Activated CD4-positive, alpha-beta T cell treated with anti-CD3 and anti-CD28 coated beads, Interleukin-2, amount 50 U/mL, for 24 hours (primary cell): ENCODE data around the gene AOAH.
A peak's percentile ranks its signal among the peaks of the same experiment; 100 is the strongest.

Source experiments
- DNase-seq, 2 donors: peaks; one replicate each; pipeline ENCODE4 v3.0.0-alpha.2; 2020; ENCODE audit warnings: low read depth in 1 of 2, low spot score in 1 of 2

Gene AOAH

DNA sequence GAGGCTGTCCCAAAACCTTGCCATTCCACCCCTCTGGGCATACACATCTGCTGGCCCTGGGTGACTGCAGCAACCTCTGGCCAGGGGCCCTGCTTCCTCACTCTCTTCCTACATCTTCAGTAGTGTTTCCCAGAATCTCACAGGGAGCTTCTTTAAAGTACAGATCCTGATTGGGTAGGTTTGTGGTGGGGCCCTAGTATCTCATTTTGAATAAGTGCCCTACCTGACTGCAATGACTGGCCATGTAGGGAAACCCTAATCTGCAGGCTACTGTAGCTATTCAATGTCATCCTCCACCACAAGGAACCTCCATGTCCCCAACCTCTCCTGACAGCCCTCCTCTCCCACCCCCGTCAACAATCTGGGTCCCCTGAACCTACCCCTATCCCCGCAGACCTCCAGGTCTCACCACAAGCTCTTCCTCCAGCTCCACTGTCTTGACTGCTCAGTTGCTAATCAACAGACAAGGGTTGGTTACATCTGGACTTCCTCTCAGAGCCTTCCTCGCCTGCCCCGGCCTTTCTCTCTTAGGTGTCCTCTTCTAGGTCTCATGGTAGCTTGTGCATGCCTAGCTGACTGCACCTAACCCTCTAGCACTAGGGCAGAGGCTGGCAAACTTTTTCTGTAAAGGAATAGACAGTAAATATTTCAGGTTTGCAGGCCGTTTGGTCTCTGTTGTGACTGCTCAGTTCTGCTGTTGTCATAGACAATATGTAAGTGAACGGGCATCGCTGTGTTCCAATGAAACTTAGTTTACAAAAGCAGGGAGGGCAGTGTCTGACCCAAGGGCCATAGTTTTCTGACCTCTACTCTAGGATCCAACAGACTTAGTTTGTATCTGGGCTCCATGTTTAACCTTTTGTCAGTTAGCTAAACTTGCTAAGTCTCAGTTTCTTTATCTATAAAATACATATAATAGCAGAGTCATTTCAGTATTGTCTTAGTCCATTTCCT is 121.1 kb downstream of the AOAH start:
- DNase-seq: no peak

DNA sequence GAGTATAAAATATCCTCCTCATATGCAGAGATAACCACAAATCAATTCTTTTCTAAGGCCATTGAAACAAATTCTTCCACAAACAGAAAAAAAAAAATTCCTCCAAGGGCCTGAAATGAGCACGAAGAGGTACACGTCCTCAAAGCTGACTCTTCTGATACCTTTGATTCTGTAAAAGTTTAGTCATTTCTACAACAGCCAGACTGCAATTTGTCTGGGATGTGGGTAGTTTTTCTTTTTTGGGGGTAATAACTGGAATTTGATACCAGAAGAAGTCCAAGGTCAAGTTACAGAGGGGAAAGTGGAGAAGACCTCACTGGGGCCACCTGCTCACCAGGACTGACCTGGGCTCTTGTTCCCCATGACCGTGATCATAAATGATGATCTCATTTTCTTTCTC is 121.8 kb downstream of the AOAH start:
- no peak for DNase-seq

DNA sequence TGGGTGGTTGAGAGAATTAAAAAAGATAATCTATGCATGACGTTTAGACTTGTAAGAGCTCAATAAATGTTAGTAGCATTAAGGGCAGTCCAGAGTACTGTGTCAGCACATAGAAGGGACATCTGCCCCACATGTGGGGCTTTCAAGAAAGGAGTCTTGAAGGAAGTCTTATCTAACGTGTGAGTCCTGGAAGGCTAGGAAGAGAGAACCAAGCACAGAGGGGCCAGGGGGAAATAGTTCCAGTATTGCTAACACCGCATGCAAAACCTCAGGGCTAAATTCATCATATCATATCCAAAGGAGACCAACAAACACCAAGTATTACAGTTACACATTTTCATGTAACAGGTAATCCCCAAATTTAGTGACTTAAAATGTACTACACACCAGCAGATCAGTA is 122.7 kb downstream of the AOAH start:
- no peak for DNase-seq

DNA sequence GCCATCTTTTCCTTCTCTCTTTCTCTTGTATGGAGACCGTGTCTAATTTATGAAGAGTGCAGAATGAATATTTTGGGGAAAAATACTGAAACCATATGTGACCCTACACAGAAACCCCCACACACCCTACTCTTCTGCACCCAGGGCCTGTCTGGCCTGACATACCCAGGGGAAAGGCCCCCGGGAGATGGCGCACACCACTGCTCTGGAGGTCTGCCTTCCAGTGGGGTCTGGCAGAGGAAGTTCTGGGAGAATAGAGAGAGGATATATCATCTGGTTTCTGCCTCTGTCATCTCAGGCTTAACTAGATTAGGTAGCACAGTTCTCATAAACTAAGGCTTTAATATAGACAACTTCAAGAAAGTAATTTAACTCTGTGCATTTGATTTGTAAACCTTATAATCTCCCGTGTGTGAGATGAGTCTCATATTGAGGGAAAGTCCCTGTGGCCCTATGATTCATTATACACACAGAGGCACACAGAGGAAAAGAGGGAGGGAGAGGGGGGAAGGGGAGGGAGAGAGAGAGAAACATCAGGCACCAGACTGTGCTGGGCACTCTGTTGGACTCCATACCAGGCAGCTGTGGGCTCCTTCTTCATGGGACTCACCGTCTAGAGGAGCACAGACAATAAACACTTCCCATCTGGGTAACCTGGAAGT is 123.3 kb downstream of the AOAH start:
- DNase-seq: peak in 1 of 2 donors; percentile 29

DNA sequence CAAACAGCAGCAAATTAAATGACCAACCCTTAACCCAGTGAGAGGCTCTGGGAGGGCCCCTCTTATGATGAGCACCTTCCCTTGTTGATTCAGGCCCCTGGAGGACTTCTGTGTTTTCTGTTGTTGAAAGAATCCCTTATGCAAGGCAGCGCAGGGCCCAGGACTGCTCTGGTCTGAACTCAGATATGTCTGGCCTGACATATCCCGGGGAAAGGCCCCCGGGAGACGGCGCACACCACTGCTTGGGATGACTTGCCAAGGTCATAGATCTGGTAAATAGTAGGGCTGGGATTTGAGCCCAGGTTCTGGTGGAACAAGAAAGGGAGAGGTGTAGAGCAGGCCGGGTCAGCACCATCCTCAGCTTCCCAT is 124.0 kb downstream of the AOAH start:
- no peak for DNase-seq

DNA sequence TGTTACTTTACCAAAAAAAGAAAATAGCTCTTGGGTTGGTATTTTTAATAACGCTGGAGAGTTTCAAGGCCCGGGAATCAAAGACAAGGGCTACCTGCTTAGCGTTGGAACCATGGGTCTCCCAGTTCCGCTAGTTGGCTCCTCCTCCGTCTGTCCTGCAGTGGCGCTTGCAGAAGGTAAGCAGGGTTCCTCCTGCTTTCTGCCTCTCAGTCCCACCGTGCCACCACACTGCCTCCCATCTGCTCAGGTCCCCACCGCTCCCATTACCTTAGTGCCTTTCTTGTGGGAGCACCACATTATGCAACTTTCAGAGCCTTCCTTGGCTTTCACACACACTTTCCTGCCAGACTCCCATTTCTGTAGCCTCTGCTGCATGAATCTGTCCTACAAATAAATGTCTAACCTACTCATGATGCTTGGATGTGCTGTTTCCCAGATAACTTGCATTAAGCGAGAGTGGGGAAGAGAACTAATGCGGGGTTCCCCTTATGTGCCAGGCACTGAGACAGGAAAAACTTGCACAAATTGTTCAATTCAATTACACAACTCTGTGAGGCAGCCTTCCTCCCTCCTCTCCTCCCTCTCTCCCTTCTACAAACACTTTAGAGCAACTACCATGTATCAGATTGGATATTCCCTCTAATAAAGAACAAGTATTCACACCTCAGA is 124.5 kb downstream of the AOAH start:
- no peak for DNase-seq

DNA sequence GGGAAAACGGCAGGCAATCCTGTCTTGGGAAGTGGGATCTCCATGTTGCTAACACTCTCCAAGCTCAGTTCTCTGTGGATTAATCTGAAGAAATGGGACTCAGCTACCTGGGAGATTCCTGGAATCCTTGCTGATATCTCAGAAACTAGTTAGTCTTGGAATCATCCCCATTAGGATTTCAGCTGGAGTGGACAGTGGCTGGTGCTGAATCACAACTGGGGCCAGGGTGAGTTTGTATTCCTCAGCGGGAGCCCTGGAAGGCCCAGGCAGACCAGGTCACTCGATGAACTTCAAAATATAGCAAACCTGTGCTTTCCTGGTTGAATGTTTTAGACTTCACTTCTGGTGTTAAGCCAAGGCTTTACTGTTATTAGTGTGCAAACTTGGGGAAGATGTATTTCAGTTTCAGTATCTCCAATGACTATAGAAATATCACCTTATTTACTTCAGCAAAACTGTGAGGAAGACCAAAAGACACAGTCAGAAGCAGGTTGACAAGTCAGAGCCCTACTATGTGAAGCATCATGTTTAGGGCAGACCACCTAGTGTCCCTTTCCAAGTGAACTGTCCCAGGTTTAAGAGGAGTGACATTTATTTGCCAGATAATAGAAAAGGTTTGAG is 126.1 kb downstream of the AOAH start:
- no peak for DNase-seq

DNA sequence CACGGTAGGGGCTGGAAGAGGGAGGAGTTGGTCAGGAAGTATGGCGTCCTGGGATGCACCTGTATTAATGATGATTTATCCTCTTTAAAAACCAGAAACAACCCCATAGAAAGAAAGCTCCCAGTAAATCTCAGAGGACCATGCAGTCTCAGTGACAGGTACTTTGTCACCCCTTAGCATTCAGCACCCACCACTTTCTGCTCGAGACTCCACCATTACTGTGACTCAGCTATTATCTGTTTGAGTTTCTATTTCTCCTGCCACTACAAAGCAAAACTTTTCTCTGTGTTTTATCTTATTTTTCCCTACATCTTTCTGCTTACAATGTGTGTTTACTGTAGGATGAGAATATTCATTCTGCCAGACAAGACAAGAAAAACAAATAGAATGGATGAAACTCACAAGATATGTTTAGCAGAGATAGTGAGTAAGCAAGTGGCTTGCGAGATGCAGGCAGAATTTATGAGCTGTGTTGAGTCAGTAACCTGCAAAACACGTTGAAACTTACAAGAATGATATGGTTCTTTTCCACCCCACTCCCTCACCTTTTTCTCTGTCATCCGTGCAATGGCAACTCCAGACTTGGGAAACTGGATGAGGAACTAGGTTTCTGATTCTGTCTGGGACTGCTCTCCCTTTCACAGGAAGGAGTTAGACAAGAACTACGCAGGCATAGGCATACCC is 127.1 kb downstream of the AOAH start:
- no peak for DNase-seq

DNA sequence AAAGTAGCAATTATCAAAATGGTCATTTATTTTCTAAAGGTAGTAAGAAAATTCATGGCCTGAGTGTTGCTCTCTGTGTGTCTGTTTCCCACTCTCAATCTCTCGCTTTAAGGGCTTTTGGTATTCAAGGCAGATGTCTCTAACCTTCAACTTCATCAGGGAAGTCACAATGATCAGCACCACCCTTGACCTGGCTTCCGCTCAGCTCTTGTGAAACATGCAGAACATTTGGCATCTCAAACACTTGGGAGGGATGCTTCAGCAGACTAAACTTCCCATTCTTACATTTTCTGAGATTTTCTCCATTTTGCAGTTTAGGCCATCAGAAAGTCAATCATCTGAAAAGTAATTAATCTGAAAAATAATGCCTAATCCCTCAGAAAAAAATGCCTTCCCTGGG is 129.8 kb downstream of the AOAH start:
- DNase-seq: no peak

DNA sequence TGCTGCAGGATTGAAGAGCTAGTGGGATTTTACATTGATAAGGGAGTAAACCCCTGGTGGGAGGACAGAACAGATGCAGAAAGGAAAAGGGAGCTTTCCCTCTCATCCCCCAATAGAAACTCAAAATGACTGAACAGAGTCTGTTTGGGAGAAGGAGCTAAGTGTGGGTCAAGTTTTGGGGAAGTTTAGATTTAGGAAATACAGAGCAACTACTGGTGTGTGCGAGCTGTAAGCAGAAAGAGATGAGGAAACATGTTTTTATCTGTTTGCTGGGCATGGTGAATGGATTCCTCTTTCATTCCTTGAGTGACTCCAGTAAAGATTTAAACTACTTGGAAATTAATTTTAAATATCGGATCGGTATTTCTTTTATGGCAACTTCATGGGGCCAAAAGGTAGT is 132.7 kb downstream of the AOAH start:
- DNase-seq: no peak

DNA sequence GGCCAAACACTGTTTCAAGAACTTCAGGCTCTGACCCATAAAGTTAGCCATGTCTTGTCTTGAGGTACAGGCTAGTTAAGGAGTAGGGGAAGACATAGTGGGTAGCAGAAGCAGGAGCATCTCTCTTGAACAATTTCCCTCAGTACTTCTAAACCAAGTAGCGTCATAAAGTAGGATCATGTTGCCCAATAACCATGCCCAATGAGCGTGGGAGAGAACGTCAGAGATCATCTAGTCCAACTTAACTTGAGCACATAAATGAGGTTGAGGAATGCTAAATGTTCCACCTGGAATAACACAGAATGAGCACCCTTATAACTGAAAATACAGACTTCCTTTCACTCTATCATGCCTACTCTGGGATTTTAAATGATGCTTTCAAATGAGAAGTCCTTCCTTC is 134.9 kb downstream of the AOAH start:
- no peak for DNase-seq

DNA sequence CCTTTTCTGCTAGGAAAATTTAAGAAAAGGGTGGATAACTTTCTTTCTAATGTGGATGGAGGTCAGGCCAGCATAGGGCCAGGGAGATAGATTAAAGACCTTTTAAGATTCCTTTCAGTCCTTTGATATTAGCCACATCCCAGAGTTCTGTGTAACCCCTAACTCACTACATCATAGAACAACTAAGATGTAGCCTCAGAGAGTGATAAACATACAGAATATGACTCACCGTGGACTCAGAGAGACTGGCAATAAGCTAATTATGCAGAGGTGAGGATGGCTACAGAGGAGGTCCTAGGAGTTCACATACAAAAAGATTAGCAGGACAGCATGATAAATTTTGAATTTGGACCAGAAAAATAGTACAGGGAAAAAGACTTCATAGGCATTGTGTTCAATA is 141.0 kb downstream of the AOAH start:
- no peak for DNase-seq

DNA sequence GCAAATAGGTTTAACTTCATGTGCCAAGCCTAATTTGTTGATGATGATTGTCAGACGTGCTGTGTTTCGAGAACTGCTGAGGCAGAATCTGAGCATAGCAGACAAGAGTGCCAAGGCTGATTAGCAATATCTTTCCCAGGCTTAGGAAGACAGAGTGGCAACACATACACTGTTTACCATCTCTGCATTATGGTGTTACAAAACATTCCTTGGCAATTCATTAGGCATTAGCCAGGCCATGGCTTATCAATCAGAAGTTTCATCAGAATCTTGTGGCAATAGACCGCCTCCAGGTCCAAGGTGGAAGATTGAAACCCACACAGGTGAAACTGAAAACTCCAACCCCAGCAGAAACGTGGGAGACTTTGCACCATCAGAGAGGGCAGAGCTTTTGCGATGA is 148.5 kb downstream of the AOAH start:
- no peak for DNase-seq

DNA sequence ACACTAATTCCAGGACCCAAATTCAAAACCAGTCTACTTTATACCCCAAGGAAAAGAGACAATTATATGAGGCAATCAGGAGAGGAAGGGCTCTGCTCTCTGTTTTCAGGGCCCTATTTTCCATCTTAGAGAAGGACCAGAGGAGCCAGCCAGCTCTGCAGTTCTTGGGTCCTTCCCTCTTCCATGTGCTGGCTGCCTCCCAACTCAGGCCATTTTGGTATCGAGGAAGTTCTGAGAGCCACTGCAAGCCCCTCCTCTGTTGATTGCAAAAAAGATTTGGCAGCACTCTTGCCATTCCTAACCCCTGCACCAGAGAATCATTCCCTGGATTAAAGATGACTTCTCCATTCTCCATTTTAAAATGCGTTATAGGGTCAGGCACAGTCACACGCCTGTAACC is 151.2 kb downstream of the AOAH start:
- DNase-seq: no peak

DNA sequence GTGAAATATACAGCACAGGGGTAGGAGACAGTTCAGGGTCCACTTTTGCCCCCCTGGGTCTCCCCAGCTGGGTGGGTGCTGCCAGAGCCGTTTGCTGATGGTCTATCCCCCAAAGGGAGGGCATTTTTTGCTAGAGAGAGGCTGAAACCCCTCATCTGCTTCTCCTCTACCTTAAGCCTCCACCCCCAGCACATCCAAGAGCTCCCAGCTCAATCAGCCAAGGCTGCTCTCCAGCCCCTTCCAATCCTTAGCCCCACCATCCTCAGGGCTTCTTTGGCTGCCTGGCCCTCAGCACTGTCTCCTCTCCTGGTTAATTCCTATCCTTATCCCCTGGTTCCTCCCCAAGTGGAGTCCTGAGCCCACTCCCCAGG is 153.1 kb downstream of the AOAH start:
- DNase-seq: no peak

DNA sequence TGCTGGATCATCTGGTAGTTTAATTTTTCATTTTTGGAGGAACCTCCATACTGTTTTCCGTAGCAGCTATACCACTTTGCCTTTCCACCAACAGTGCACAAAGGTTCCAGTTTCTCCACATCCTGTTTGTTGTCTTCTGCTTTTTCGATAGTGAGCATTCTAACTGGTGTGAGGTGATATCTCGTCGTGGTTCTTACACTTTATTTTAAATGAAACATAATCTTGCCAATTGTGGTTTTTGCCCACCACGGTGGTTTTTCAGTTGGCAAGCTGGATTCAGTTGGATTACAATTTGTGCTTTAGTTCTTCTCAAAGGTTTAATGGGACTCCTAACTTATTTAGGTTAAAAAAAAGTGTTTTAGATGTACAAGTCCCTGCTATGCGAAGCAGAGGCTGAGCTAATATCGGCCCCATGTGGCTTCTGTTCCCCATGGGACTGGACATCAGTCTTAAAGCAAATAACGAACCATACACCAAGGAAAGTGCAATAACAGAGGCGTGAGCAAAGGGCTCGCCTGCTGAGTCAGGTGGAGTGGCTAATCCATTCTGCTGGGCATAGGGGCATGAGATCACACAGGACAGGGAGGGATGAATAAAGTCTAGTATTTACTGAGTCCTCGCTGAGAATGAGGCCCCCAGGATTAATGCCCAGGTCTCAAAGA is 153.6 kb downstream of the AOAH start:
- no peak for DNase-seq

DNA sequence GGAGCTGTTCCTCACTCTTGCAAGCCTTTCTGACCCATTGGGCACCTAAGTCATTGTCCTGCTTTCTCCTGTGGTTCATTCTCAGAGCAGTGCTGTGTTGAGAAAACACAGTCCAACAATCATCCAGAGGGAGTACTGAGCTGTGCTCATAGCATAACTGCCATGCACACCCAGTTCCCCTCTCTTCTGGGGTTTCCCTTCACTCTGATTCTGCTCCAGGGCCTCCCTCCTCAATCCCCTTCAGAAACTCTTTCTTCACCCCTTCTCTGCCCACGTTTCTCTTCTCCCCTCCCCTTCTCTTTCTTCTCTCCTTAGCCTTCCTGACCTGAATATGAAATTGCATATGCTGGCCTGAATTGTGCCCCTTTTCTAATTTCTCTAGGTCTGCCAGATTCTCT is 155.8 kb downstream of the AOAH start:
- no peak for DNase-seq

DNA sequence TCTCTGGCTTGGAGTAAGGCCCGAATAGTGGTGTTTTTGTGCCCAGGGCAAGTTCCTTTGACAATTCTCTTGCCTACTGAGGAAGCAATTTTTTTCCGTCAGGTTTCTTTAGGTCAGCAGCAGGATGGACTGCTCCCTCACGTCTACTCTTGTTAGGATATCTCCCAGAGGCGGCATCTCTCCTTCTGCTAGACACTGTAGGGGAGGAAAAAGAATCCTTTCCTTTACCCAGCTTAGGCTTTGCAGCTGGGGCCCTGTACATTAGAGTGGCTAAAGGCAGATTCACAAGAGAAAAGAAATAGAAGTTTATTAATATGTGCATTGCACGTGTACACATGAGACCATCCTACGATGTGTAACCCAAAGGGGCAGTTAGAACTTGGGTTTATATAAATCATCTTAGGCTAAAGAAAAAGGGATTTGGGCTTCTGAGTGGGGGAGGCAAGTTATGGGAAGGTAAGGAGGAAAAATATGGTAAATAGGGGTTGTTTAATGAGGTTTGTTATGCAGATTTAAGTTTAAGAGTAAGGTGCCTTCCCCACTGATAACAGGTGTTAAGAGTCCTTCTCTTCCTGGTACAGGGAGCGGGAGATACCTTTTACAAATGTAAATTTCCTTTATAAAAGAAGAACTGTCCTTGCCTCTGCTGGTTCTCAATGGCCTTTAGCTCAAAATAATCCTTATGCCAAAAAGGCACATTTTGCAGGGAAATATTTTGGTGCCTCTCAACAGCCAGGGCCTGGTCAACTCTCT is 156.4 kb downstream of the AOAH start:
- DNase-seq: no peak

DNA sequence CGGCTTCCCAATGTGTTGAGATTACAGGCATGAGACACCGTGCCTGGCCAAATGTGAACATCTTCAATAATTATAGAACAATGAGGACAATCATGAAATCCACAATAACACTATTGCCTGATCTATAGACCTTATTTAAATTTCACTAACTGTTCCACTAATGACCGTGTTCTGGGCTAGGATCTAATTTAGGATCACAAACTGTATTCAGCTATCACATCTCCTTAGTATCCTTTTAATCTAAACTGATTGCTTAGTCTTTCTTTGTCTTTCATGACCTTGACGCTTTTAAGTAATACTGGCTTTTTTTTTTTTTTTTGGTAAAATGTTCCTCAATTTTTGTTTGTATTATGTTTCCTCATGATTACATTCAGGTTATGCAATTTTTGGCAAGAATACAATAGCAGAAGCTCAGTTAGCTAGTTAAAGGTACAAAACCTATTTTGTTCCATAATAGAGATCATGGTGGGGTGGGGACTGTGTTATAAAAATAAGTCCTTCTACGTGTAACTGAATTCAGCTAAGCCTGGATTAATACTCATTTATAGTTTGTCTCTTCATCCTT is 158.4 kb downstream of the AOAH start:
- no peak for DNase-seq

DNA sequence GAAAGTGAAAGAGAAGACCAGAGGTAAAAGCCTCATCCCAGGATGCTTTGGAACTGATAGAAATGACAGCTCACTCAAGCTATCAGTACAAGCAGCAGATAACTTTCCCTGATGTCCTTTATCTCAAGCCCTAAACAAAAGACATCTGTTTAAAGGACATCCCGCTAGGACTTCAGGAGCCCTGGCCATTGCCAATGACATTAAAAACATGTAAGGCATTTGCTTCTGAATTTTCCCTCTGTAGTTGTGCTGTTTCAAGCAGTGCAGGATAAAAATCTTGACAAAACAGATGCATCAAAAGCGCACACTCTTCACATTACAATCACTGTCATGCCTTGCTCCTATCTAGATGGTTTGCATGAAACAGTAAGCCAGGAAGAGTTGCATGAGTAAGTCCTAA is 159.8 kb downstream of the AOAH start:
- no peak for DNase-seq
